GM12873 (cell line): ENCODE data around the gene SULT1C4.

Experiments used
- CTCF ChIP-seq: IDR thresholded peaks from 2 replicates; pipeline ENCODE4 v1.5.1; 2012; ENCODE audit warnings: low read depth, mild to moderate bottlenecking, moderate library complexity, low read length, control low read depth; ENCODE audit not compliant: insufficient read depth; ENCODE audit errors: missing control alignments

The SULT1C4 gene

GRCh38 chr2:108349571-108349928 lies 28.2 kb upstream of the SULT1C4 start:
- no peak for TF ChIP-seq CTCF

- no peak for TF ChIP-seq CTCF
Measured at GRCh38 chr2:108351889-108352288, 25.9 kb upstream of the SULT1C4 start.

GRCh38 chr2:108354136-108354535 lies 23.6 kb upstream of the SULT1C4 start:
- no peak for TF ChIP-seq CTCF

- TF ChIP-seq CTCF: no peak
Measured at GRCh38 chr2:108355906-108356734, 21.6 kb upstream of the SULT1C4 start.

GRCh38 chr2:108360776-108361468 lies 16.8 kb upstream of the SULT1C4 start:
- TF ChIP-seq CTCF: no peak

- no peak for TF ChIP-seq CTCF
Measured at GRCh38 chr2:108363024-108363907, 14.5 kb upstream of the SULT1C4 start.

GRCh38 chr2:108363908-108364225 lies 13.9 kb upstream of the SULT1C4 start:
- TF ChIP-seq CTCF: no peak
